Lower leg skin (tissue), 4 donors: ENCODE results near the gene RNF215. TPM values are rescaled to one million over a fixed set of nuclear protein-coding genes. Genes with fewer than 3 reads are reported as not detected.

ENCODE experiments used
- DNase-seq, 2 donors: peaks; one replicate each; pipeline ENCODE4 v3.0.0-alpha.2; 2019; ENCODE audit warnings: low spot score in 2 of 2
- H3K4me3 ChIP-seq: fragments of 200-600 bp; sonication (generic); 2 replicates; pipeline ENCODE4 v1.5.1; 2017; ENCODE audit warnings: mild to moderate bottlenecking, low read depth; ENCODE audit not compliant: poor library complexity, severe bottlenecking
- POLR2A ChIP-seq, 2 donors: fragments of 450-650 bp; IDR thresholded peaks; one replicate each; pipeline ENCODE4 v1.6.1; 2016 to 2017; ENCODE audit warnings: antibody characterized with exemption in 2 of 2, mild to moderate bottlenecking in 1 of 2, moderate library complexity in 1 of 2
- WGBS, 2 donors: methylation state at CpG; one replicate each; pipeline ENCODE4 v1.1.5; 2018; 5-methylcytosine and 5-hydroxymethylcytosine counted together
- intact Hi-C: fragments of 100-400 bp; cut with DNase I; formaldehyde crosslinking; loops from one replicate; pipeline ENCODE4 v1.15.0; 2023; ENCODE audit warnings: low total_unique reads
- total RNA-seq, 4 donors: library from RNA; depleted of rRNA; stranded (reverse); fragments of >200 nt; gene quantifications; one replicate each; pipeline ENCODE4 v1.1.0, GENCODE V29; 2016
- TF ChIP-seq, protein P1 (sequence below), 3 donors: fragments of 450-650 bp; IDR thresholded peaks; one replicate each; pipeline ENCODE4 v1.5.1; 2016; ENCODE audit warnings: antibody characterized with exemption in 3 of 3, mild to moderate bottlenecking in 3 of 3, moderate library complexity in 2 of 3

Gene RNF215
- total RNA-seq, 4 donors from 2014 or later = 6.9 to 7.8 (median 7.3) TPM

- no peak overlapping the region for H3K4me3 ChIP-seq
- intact Hi-C loops = no loop called here
- no peak for DNase-seq
- 83 to 95% methylated on average over 9 of the region's 9 CpGs for WGBS, 2 donors
- TF ChIP-seq POLR2A (IDR thresholded peaks at IDR 0.05) = no peak
- TF ChIP-seq, protein P1, sequence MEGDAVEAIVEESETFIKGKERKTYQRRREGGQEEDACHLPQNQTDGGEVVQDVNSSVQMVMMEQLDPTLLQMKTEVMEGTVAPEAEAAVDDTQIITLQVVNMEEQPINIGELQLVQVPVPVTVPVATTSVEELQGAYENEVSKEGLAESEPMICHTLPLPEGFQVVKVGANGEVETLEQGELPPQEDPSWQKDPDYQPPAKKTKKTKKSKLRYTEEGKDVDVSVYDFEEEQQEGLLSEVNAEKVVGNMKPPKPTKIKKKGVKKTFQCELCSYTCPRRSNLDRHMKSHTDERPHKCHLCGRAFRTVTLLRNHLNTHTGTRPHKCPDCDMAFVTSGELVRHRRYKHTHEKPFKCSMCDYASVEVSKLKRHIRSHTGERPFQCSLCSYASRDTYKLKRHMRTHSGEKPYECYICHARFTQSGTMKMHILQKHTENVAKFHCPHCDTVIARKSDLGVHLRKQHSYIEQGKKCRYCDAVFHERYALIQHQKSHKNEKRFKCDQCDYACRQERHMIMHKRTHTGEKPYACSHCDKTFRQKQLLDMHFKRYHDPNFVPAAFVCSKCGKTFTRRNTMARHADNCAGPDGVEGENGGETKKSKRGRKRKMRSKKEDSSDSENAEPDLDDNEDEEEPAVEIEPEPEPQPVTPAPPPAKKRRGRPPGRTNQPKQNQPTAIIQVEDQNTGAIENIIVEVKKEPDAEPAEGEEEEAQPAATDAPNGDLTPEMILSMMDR (IDR thresholded peaks at IDR 0.05) = no peak
Measured at GRCh38 chr22:30368420-30368819, 18.8 kb downstream of the RNF215 start.

GRCh38 chr22:30365891-30366290 is 21.3 kb downstream of the RNF215 start:
- no peak for TF ChIP-seq POLR2A (IDR thresholded peaks at IDR 0.05)
- TF ChIP-seq, protein P1 (IDR thresholded peaks at IDR 0.05) = no peak
- H3K4me3 ChIP-seq = no peak overlapping the region
- WGBS, 2 donors = 91% methylated on average over 17 to 18 of the region's 18 CpGs
- DNase-seq = no peak
- intact Hi-C loops = no loop called here

- 87% methylated on average over 7 of the region's 7 CpGs for WGBS, 2 donors
- intact Hi-C loops = no loop called here
- no peak overlapping the region for H3K4me3 ChIP-seq
- DNase-seq = no peak
- TF ChIP-seq, protein P1 (IDR thresholded peaks at IDR 0.05) = no peak
- no peak for TF ChIP-seq POLR2A (IDR thresholded peaks at IDR 0.05)
Measured at GRCh38 chr22:30362651-30363281, 24.4 kb downstream of the RNF215 start.

DNA sequence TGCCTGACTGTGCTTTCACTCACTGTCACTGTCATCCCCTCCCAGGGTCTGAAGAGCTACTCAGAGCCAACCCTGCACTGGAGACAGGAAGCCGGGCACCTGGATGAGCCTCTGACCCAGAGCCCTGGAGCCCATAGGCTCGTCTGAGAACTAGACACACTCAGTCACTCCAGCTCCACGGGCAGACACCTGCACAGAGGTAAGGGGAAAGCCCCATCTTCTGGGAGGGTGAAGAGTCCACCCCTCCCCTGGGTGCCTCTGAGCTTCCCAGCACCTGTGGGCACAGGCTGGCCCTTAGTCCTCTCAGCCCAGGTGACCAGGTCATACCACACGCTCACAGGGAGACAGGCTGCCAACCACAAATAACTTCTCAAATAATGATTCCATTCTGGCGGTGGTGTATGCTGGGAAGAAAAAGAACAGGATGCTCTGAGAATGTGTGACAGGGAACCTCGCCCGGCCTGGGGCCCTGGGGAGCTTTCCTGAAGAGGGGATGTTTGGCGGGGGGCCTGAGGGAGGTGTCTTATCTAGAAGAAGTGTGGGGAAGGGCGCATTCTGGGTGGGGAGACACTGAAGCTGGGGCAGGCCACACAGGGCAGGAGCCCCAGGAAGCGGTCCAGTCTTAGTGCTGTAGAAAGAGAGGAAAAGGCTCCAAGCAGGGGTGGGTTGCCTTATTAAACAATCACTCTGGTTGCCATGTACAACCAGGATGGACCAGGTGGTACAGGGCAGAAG is 25.1 kb downstream of the RNF215 start:
- DNase-seq = no peak
- intact Hi-C loops = no loop called here
- H3K4me3 ChIP-seq = no peak overlapping the region
- TF ChIP-seq, protein P1 (IDR thresholded peaks at IDR 0.05) = no peak
- no peak for TF ChIP-seq POLR2A (IDR thresholded peaks at IDR 0.05)
- WGBS, 2 donors = 85 to 86% methylated on average over 10 of the region's 10 CpGs

DNA sequence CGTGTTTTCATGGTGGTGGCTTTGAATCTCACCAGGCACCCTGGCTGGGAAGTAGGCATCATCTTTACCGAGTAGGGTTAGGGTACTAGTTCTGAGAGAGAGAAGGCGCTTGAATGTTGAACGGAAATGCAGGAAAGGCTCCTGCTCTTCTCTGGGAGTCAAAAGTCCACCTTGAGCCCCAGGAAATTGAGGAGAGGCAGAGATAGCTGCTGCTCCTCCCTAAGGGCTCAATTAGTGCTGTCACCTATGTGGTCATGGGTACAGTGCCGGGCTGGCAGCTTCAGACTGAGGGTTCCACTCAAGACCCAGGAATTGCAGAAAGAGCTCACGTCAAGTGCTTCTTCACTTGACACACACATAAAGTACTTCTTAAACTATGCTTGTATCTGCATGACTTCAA is 28.7 kb downstream of the RNF215 start:
- intact Hi-C loops = no loop called here
- WGBS, 2 donors = 93% methylated on average over 6 of the region's 6 CpGs
- TF ChIP-seq, protein P1 (IDR thresholded peaks at IDR 0.05) = no peak
- no peak for TF ChIP-seq POLR2A (IDR thresholded peaks at IDR 0.05)
- no peak for DNase-seq
- no peak overlapping the region for H3K4me3 ChIP-seq
